ENCODE results near the gene PBX1. TPM values are rescaled to one million over a fixed set of nuclear protein-coding genes. Genes with fewer than 3 reads are reported as not detected.

Gene PBX1
- total and polyA plus RNA-seq, 2 donors from 2014 or later = 14.9 to 91.5 TPM

DNA sequence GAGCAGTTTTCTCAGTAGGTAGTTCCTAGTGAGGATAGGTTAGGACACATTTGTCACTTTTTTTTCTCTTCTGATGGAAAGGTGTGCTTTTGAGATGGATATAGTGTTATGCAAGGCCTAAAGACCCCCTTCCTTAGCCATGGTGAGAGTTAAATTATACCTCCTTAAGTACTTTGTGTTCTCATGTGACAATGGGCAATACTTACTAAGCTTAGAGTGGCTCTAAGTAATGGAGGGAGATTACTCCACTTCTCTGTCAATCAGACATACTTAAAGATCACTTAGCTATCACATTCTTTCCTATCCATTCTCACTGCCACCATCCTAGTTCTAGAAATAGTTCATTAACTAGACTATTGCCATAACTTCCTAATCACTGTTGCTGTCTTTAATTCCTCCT is 265.6 kb downstream of the PBX1 start:
- no peaks in the 10 kb centered on the region for H3K4me1 ChIP-seq (ENCODE audit: control insufficient read depth in 2 of 3, insufficient read depth in 2 of 3, low read depth in 1 of 3, low read length in 3 of 3)
- H3K4me3 ChIP-seq (ENCODE audit: low read length in 3 of 3) = no peak overlapping the region
- no peak for DNase-seq
- TF ChIP-seq, protein P1, sequence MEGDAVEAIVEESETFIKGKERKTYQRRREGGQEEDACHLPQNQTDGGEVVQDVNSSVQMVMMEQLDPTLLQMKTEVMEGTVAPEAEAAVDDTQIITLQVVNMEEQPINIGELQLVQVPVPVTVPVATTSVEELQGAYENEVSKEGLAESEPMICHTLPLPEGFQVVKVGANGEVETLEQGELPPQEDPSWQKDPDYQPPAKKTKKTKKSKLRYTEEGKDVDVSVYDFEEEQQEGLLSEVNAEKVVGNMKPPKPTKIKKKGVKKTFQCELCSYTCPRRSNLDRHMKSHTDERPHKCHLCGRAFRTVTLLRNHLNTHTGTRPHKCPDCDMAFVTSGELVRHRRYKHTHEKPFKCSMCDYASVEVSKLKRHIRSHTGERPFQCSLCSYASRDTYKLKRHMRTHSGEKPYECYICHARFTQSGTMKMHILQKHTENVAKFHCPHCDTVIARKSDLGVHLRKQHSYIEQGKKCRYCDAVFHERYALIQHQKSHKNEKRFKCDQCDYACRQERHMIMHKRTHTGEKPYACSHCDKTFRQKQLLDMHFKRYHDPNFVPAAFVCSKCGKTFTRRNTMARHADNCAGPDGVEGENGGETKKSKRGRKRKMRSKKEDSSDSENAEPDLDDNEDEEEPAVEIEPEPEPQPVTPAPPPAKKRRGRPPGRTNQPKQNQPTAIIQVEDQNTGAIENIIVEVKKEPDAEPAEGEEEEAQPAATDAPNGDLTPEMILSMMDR (IDR thresholded peaks at IDR 0.05; ENCODE audit: borderline replicate concordance, extremely low read depth, insufficient read depth) = no peak
- H3K27ac ChIP-seq (ENCODE audit: low read depth in 2 of 2, low read length in 2 of 2) = no peak overlapping the region
- intact Hi-C loops (cut with DNase I) = no loop called here
- H3K9ac ChIP-seq (ENCODE audit: low read length in 3 of 3) = no peak overlapping the region
- no peak for FAIRE-seq
- H3K27me3 ChIP-seq (ENCODE audit: control insufficient read depth, insufficient read depth, low read length) = no peaks in the 10 kb centered on the region
- H3K36me3 ChIP-seq (ENCODE audit: control insufficient read depth in 2 of 3, insufficient read depth in 3 of 3, low read length in 3 of 3) = peaks cover 7 to 49% (median 26%) of the 10 kb centered on the region in 3 donors
- no peaks in the 10 kb centered on the region for H3K9me3 ChIP-seq (ENCODE audit: control insufficient read depth in 2 of 3, insufficient read depth in 1 of 3, low read length in 3 of 3)

DNA sequence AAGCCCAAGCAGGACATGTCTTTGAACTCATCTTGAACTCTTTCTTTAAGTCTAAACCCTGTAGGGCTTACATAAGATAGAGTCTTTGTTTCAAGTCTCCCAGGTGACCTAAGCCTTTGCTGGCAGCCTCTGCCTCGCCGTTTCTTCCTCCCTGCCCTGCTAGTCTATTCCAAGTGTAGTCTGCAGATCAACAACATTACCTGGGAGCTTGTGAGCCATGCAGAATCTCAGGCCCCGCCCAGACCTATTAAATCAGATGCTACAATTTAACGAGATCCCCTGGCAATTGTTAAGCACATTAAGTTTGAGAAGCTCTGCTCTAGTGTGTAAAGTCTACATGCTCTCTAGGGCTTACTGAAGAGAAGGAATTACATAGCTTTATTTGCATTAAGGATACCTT is 271.6 kb downstream of the PBX1 start:
- Histone ChIP-seq H3K4me3 (ENCODE audit: low read length in 3 of 3) (no peak overlapping the region), H3K27ac (ENCODE audit: low read depth in 2 of 2, low read length in 2 of 2) (no peak overlapping the region), H3K9me3 (ENCODE audit: control insufficient read depth in 2 of 3, insufficient read depth in 1 of 3, low read length in 3 of 3) (no peaks in the 10 kb centered on the region), H3K4me1 (ENCODE audit: control insufficient read depth in 2 of 3, insufficient read depth in 2 of 3, low read depth in 1 of 3, low read length in 3 of 3) (no peaks in the 10 kb centered on the region), H3K27me3 (ENCODE audit: control insufficient read depth, insufficient read depth, low read length) (no peaks in the 10 kb centered on the region), H3K36me3 (ENCODE audit: control insufficient read depth in 2 of 3, insufficient read depth in 3 of 3, low read length in 3 of 3) (peaks cover 3 to 12% (median 8%) of the 10 kb centered on the region in 3 donors), H3K9ac (ENCODE audit: low read length in 3 of 3) (no peak overlapping the region)
- DNase-seq (no peak), FAIRE-seq (no peak)
- intact Hi-C loops (cut with DNase I) = no loop called here
- TF ChIP-seq, protein P1 (IDR thresholded peaks at IDR 0.05; ENCODE audit: borderline replicate concordance, extremely low read depth, insufficient read depth) = no peak

DNA sequence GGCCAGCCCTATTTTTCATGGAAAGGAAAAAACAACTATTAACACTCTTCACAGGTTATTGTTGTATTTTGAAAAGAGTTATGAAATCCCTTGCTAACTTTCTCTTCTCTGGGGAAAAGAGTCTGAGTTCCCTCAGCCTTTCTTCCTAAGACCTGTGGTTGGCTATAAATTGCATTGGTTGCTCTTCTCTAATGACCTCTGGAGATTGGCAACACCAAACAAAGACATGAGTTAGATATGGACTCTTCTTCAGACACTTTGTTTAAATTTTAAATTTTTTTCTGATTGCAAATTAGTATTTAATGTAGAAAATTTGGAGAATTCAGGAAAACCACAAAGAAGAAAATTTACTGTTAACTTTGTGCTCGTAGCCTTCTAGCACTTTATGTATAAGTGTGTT is 275.7 kb downstream of the PBX1 start:
- H3K36me3 ChIP-seq (ENCODE audit: control insufficient read depth in 2 of 3, insufficient read depth in 3 of 3, low read length in 3 of 3) = peaks cover 2 to 12% (median 6%) of the 10 kb centered on the region in 3 donors
- no peak overlapping the region for H3K4me3 ChIP-seq (ENCODE audit: low read length in 3 of 3)
- H3K4me1 ChIP-seq (ENCODE audit: control insufficient read depth in 2 of 3, insufficient read depth in 2 of 3, low read depth in 1 of 3, low read length in 3 of 3) = no peaks in the 10 kb centered on the region
- no peaks in the 10 kb centered on the region for H3K27me3 ChIP-seq (ENCODE audit: control insufficient read depth, insufficient read depth, low read length)
- no peaks in the 10 kb centered on the region for H3K9me3 ChIP-seq (ENCODE audit: control insufficient read depth in 2 of 3, insufficient read depth in 1 of 3, low read length in 3 of 3)
- FAIRE-seq (no peak), DNase-seq (no peak)
- TF ChIP-seq, protein P1 (IDR thresholded peaks at IDR 0.05; ENCODE audit: borderline replicate concordance, extremely low read depth, insufficient read depth) = no peak
- H3K9ac ChIP-seq (ENCODE audit: low read length in 3 of 3) = no peak overlapping the region
- H3K27ac ChIP-seq (ENCODE audit: low read depth in 2 of 2, low read length in 2 of 2) = no peak overlapping the region
- intact Hi-C loops (cut with DNase I) = no loop called here

DNA sequence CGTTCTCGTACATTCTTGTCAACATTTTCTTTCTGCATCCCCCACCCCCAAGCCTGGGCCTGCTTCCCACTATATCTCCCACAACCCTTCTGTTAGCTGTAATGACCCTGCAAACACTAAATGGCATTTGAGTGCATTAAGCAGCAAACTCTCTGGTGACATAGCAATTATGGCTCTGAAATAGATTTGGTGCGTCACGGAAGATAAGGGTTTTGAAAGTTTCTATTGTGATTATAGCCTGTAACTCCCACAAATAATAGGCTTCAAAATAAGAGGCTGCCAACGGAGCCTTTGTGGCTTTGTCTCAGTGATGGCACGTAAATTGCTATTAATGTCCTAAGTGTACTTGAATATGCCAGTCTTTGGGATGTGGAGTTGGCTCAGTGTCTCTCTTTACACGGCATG is 277.6 kb downstream of the PBX1 start:
- peaks cover 0 to 3% (median 0%) of the 10 kb centered on the region in 3 donors for H3K4me1 ChIP-seq (ENCODE audit: control insufficient read depth in 2 of 3, insufficient read depth in 2 of 3, low read depth in 1 of 3, low read length in 3 of 3)
- intact Hi-C loops (cut with DNase I) = no loop called here
- no peaks in the 10 kb centered on the region for H3K27me3 ChIP-seq (ENCODE audit: control insufficient read depth, insufficient read depth, low read length)
- no peak overlapping the region for H3K4me3 ChIP-seq (ENCODE audit: low read length in 3 of 3)
- H3K9me3 ChIP-seq (ENCODE audit: control insufficient read depth in 2 of 3, insufficient read depth in 1 of 3, low read length in 3 of 3) = no peaks in the 10 kb centered on the region
- TF ChIP-seq, protein P1 (IDR thresholded peaks at IDR 0.05; ENCODE audit: borderline replicate concordance, extremely low read depth, insufficient read depth) = no peak
- no peak overlapping the region for H3K9ac ChIP-seq (ENCODE audit: low read length in 3 of 3)
- H3K36me3 ChIP-seq (ENCODE audit: control insufficient read depth in 2 of 3, insufficient read depth in 3 of 3, low read length in 3 of 3) = peaks cover 2 to 12% (median 6%) of the 10 kb centered on the region in 3 donors
- peak in 1 of 5 donors; percentile 15 for DNase-seq
- H3K27ac ChIP-seq (ENCODE audit: low read depth in 2 of 2, low read length in 2 of 2) = no peak overlapping the region
- no peak for FAIRE-seq

All from kidney (tissue), 14 donors.